Transverse colon (tissue), 4 donors: ENCODE data around the gene POLR2L. TPM values are rescaled to one million over a fixed set of nuclear protein-coding genes. Genes with fewer than 3 reads are reported as not detected.

Source experiments
- DNase-seq: peaks from one replicate; pipeline ENCODE4 v3.0.0-alpha.2; 2019
- H3K27ac ChIP-seq, 4 donors: fragments of 200-600 bp; sonication (generic); 2 replicates each; pipeline ENCODE4 v1.5.1; 2016 to 2018; ENCODE audit warnings: inconsistent platforms in 4 of 4
- H3K27me3 ChIP-seq: fragments of 200-600 bp; sonication (generic); 2 replicates; pipeline ENCODE4 v1.5.1; 2017; ENCODE audit warnings: inconsistent platforms
- H3K36me3 ChIP-seq, 4 donors: fragments of 200-600 bp; sonication (generic); 2 replicates each; pipeline ENCODE4 v1.5.1; 2017 to 2019; ENCODE audit warnings: inconsistent platforms in 4 of 4
- H3K4me1 ChIP-seq, 4 donors: fragments of 200-600 bp; sonication (generic); 2 replicates each; pipeline ENCODE4 v1.5.1; 2017 to 2020; ENCODE audit warnings: inconsistent platforms in 4 of 4
- H3K4me3 ChIP-seq, 4 donors: fragments of 200-600 bp; sonication (generic); 1 replicate in 1 of 4; 2 replicates in 3 of 4; pipeline versions ENCODE4 v1.5.1 to v1.6.1; 2017 to 2019; ENCODE audit warnings: inconsistent platforms in 4 of 4
- H3K9me3 ChIP-seq, 2 donors: fragments of 200-600 bp; sonication (generic); 2 replicates each; pipeline ENCODE4 v1.5.1; 2017 to 2019; ENCODE audit warnings: inconsistent platforms in 2 of 2
- CTCF ChIP-seq, 5 experiments: fragments of 200-600 bp in 3 of 5; fragments of 450-650 bp in 2 of 5; sonication (generic) in 3 of 5; IDR thresholded peaks; 1 replicate in 2 of 5; 2 replicates in 3 of 5; pipeline ENCODE4 v1.5.1; 2016 to 2017; ENCODE audit warnings: antibody characterized with exemption in 5 of 5, inconsistent platforms in 3 of 5, mild to moderate bottlenecking in 2 of 5, moderate library complexity in 1 of 5
- EP300 ChIP-seq: sonication (generic); formaldehyde crosslinking; IDR thresholded peaks from one replicate; pipeline ENCODE4 v1.6.1; 2017; ENCODE audit warnings: antibody characterized with exemption, low read depth
- POLR2A ChIP-seq: fragments of 450-650 bp; IDR thresholded peaks from one replicate; pipeline ENCODE4 v1.6.1; 2016; ENCODE audit warnings: antibody characterized with exemption, mild to moderate bottlenecking, moderate library complexity
- POLR2AphosphoS5 ChIP-seq, 3 donors: sonication (generic); formaldehyde crosslinking; IDR thresholded peaks; one replicate each; pipeline ENCODE4 v1.6.1; 2016; ENCODE audit warnings: antibody characterized with exemption in 3 of 3
- WGBS, 2 donors: methylation state at CpG; one replicate each; pipeline ENCODE4 v1.1.5; 2018; ENCODE audit warnings: low coverage in 1 of 2; 5-methylcytosine and 5-hydroxymethylcytosine counted together
- in situ Hi-C, 4 donors: fragments of 200-750 bp; cut with MboI; loops; one replicate each; pipeline versions ENCODE4 v1.15.0 to v1.15.1; 2017; ENCODE audit warnings: low sequenced_read_pairs in 3 of 4, low pct_ligation_motif_present in 1 of 4, low pct_unique_long_range_greater_than_20kb in 1 of 4
- intact Hi-C: fragments of 100-400 bp; cut with DNase I; formaldehyde crosslinking; loops from one replicate; pipeline ENCODE4 v1.15.1; 2023; ENCODE audit warnings: low total_unique reads
- small RNA-seq, 4 donors: library from RNA; depleted of rRNA; stranded (forward); fragments of <200 nt; gene quantifications; one replicate each; pipeline ENCODE3, GENCODE V24; 2016
- total RNA-seq, 4 donors: library from RNA; depleted of rRNA; stranded (reverse); fragments of >200 nt; gene quantifications; one replicate each; pipeline ENCODE4 v1.1.0, GENCODE V29; 2016

Gene POLR2L
- total RNA-seq, 4 donors from 2014 or later, result 9.7 to 66.6 (median 32.7) TPM

DNA sequence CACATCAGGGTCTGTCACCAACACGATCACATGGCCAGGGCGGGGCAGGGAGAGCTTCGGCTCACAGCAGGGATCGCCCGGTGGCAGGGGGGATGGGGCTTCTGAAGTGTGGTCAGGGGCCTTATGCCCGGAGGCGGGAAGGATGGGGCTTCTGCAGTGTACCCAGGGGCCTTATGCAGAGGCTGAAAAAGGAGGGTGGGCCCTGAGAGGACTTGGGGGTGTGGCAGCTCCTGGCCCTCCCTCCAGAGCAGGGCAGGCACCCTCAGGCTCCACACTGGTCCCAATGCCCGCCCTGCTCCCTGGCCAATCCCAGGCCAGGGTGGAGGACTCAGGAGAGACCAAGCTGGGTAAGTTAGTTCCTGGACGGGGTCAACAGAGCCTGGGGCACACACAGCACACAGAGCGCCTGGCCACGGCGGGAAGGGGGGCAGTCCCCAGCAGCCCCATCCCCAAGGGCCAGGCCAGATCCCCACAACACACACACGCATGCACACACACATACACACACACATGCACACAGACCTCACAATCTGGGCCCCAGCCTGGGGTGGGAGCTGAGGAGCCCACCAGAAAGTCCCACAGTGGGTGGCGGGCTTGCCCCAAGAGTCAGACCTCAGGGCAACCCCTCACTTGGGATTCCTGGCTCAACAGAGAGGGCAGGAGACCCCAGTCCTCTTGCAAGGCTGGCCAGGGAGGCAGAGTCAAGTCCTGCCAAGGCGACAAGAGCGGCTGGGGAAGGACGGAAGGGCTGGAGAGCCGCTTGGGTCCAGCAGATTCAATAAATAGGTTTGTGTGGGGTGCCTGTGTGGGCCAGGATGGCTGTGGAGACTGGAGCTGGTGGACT lies 51.4 kb downstream of the POLR2L start:
- no peak for TF ChIP-seq POLR2AphosphoS5 (IDR thresholded peaks at IDR 0.05)
- TF ChIP-seq CTCF (IDR thresholded peaks at IDR 0.05), result no peak
- TF ChIP-seq EP300, result no peak
- no peak for TF ChIP-seq POLR2A
- intact Hi-C loops, result no loop called here
- 76% methylated on average over 18 of the region's 18 CpGs; no CpG with 5 or more reads in 1 of the 2 donors for WGBS, 2 donors
- in situ Hi-C loops, result no loop called here
- no peak overlapping the region for H3K27ac ChIP-seq
- H3K4me3 ChIP-seq, result no peak overlapping the region
- H3K9me3 ChIP-seq, result no peaks in the 10 kb centered on the region
- H3K27me3 ChIP-seq, result peaks cover 25% of the 10 kb centered on the region
- no peaks in the 10 kb centered on the region for H3K36me3 ChIP-seq
- no peak for DNase-seq
- peaks cover 9 to 23% (median 17%) of the 10 kb centered on the region in 4 donors for H3K4me1 ChIP-seq

- in situ Hi-C loops (no loop called here), intact Hi-C loops (no loop called here)
- no peak within 1 kb of the TSS for H3K4me3 ChIP-seq
- no peaks in the 10 kb centered on the region for H3K36me3 ChIP-seq
- peaks cover 25% of the 10 kb centered on the region for H3K27me3 ChIP-seq
- peaks cover 0 to 13% (median 7%) of the 10 kb centered on the region in 4 donors for H3K4me1 ChIP-seq
- no peak within 1 kb of the TSS for H3K27ac ChIP-seq
- no peak for DNase-seq
- WGBS, 2 donors, result 21% methylated on average over 10 of the region's 44 CpGs; no CpG with 5 or more reads in 1 of the 2 donors
- no peak for TF ChIP-seq CTCF (IDR thresholded peaks at IDR 0.05)
- no peak for TF ChIP-seq POLR2A
- no peak for TF ChIP-seq EP300
- no peak for TF ChIP-seq POLR2AphosphoS5 (IDR thresholded peaks at IDR 0.05)
- no peaks in the 10 kb centered on the region for H3K9me3 ChIP-seq
These were observed 52.4 kb downstream of the POLR2L start, which contains the start of gene CEND1 for GRCh38 chr11:789943-790342. Gene CEND1, minus strand, starts transcription at chr11:790090. Its CDS starts 1,514 bp downstream, at chr11:788576.

Small RNA genes lying within 50 kb of the gene (small RNA-seq; reads per million reads assigned to genes)
- gene SNORA52, result 0 reads per million in 4 donors

Other genes with a start within 250 kb of the POLR2L start
- gene IRF7, start 226.6 kb downstream of the POLR2L start, total RNA-seq, result 100 to 1,000 TPM in 1 of 4 donors, 10 to 100 TPM in 3; 40.4 to 122 (median 49.9) TPM
- 1,000 to 10,000 TPM in 1 of 4 donors, 100 to 1,000 TPM in 3; 256 to 1,063 (median 597) TPM for gene CDHR5, start 217.6 kb downstream of the POLR2L start, total RNA-seq
- gene SCT, start 215.3 kb downstream of the POLR2L start, total RNA-seq, result not detected
- gene DRD4, start 205.3 kb downstream of the POLR2L start, total RNA-seq, result not detected
- gene DEAF1, start 147.3 kb downstream of the POLR2L start, total RNA-seq, result 10 to 100 TPM; 24.4 to 84.5 (median 34.0) TPM
- 100 to 1,000 TPM in 1 of 4 donors, 10 to 100 TPM in 3; 19.3 to 121 (median 41.8) TPM for gene TMEM80, start 146.7 kb downstream of the POLR2L start, total RNA-seq
- gene EPS8L2, start 136.3 kb downstream of the POLR2L start, total RNA-seq, result 1,000 to 10,000 TPM in 1 of 4 donors, 100 to 1,000 TPM in 3; 257 to 1,130 (median 322) TPM
- 100 to 1,000 TPM; 124 to 164 (median 141) TPM for gene TALDO1, start 95.1 kb downstream of the POLR2L start, total RNA-seq
- gene GATD1, start 65.0 kb downstream of the POLR2L start, total RNA-seq, result 100 to 1,000 TPM in 1 of 4 donors, 10 to 100 TPM in 3; 28.0 to 239 (median 38.4) TPM
- gene CEND1, start 52.4 kb downstream of the POLR2L start, total RNA-seq, result 1 to 10 TPM in 1 of 4 donors, under 1 TPM in 1, not detected in 2; 0.79 to 1.2 TPM
- 10 to 100 TPM in 2 of 4 donors, 1 to 10 TPM in 2; 6.0 to 28.3 (median 9.7) TPM for gene SLC25A22, start 44.2 kb downstream of the POLR2L start, total RNA-seq
- gene PIDD1, start 37.3 kb downstream of the POLR2L start, total RNA-seq, result 100 to 1,000 TPM in 2 of 4 donors, 10 to 100 TPM in 2; 26.0 to 185 (median 70.5) TPM
- gene RPLP2, start 32.6 kb downstream of the POLR2L start, total RNA-seq, result 100 to 1,000 TPM; 273 to 670 (median 466) TPM
- 100 to 1,000 TPM in 3 of 4 donors, 10 to 100 TPM in 1; 61.7 to 821 (median 134) TPM for gene PNPLA2, start 23.6 kb downstream of the POLR2L start, total RNA-seq
- gene CRACR2B, start 14.6 kb downstream of the POLR2L start, total RNA-seq, result 100 to 1,000 TPM in 3 of 4 donors, 10 to 100 TPM in 1; 82.7 to 373 (median 210) TPM
- gene CD151, start 9.6 kb downstream of the POLR2L start, total RNA-seq, result 100 to 1,000 TPM; 252 to 650 (median 429) TPM
- gene TSPAN4, start 323 bp upstream of the POLR2L start, total RNA-seq, result 10 to 100 TPM; 25.1 to 75.0 (median 32.4) TPM
- gene CHID1, start 68.3 kb upstream of the POLR2L start, total RNA-seq, result 10 to 100 TPM; 15.3 to 58.2 (median 41.4) TPM
- 100 to 1,000 TPM in 2 of 4 donors, 10 to 100 TPM in 2; 70.5 to 130 (median 102) TPM for gene AP2A2, start 83.3 kb upstream of the POLR2L start, total RNA-seq
- gene MUC6, start 194.2 kb upstream of the POLR2L start, total RNA-seq, result not detected
- 100 to 1,000 TPM; 269 to 910 (median 671) TPM for gene MUC2, start 232.3 kb upstream of the POLR2L start, total RNA-seq